Measurements from ENCODE around the gene TMSB15C.
"Not testable (repeated sequence)": the region's sequence is repeated elsewhere in the genome, so short reads cannot be mapped to it uniquely, and the experiment has no call there.

The TMSB15C gene

GRCh38 chrX:104075778-104076445, at the start of gene TMSB15C:
TMSB15C (minus strand) TSS chrX:104076236.
- not testable (repeated sequence) for DNase-seq (ENCODE audit: low read depth in 3 of 3)

DNA sequence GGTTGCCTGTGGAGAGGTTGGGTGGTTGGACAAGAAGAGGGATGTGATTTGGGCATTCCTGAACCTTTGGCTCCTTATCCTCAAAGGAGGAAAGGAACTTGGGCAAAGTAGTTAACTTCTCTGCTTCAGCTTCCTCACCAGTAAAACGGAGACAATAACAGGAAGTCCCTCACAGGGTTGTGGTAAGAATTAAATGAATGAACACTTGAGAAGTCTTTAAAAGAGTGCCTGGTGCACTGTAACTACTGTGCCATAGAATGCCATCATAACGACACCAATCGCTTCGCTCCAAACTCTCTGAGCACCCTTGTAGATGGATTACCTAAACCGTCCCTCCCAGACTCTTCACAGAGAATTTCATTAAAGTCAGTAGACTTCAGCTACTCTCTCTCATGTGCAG, 46.8 kb upstream of the TMSB15C start:
- DNase-seq (ENCODE audit: low read depth in 3 of 3), result no peak

DNA sequence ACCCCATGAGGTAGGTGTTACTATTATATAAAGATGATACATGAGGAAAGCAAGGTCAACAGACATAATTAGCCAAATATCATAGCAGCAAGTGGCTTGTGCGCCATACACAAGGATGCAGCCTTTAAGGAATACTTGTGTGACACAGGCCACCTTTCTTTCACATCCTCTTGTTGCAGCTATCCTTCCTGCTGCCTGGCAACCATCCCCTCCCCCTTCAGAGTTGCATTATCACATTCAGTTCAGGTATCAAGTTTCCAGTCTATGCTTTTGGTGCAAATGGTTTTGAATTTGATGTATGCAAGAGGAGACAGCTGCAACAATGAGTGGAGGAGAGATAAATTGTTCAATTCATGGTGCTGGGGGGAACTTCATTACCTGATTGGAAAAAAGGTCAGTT, 42.7 kb upstream of the TMSB15C start:
- no peak for DNase-seq (ENCODE audit: low read depth in 3 of 3)

DNA sequence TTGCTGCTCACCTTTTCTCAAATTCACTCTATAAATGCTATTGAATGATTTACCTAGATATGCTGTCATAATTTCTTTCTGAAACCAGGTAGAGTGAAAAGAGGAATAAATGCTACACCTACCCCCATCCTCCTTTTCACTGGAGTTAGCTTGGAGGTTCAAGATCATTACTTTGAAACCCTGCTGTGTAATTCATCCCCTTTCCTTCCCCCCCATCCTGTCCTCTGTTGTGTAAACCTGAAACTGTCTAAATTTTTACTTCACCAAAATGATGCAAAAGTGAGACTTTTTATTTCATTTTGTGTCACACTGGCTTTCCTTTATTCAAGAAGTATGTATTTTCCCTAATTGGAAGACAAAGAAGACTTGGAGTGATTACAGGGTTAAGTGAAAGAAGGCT, 41.7 kb upstream of the TMSB15C start:
- no peak for DNase-seq (ENCODE audit: low read depth in 3 of 3)

GRCh38 chrX:104113222-104113965, 37.4 kb upstream of the TMSB15C start:
- DNase-seq (ENCODE audit: low read depth in 3 of 3), result peak in 1 of 3 experiments; percentile 26

GRCh38 chrX:104112326-104112951, 36.4 kb upstream of the TMSB15C start, which contains the start of gene ZCCHC18:
ZCCHC18 (plus strand) TSS chrX:104112523; CDS start chrX:104114112, 1,589 bp downstream.
- DNase-seq (ENCODE audit: low read depth in 3 of 3), result no peak

GRCh38 chrX:104110491-104111240, 34.6 kb upstream of the TMSB15C start:
- DNase-seq (ENCODE audit: low read depth in 3 of 3), result not testable (repeated sequence)

- no peak for DNase-seq (ENCODE audit: low read depth in 3 of 3)
These were observed 32.9 kb upstream of the TMSB15C start for GRCh38 chrX:104108955-104109354.

GRCh38 chrX:104105330-104106262, 29.6 kb upstream of the TMSB15C start:
- no peak for DNase-seq (ENCODE audit: low read depth in 3 of 3)

- no peak for DNase-seq (ENCODE audit: low read depth in 3 of 3)
These were observed 28.6 kb upstream of the TMSB15C start for GRCh38 chrX:104104676-104105075.

- no peak for DNase-seq (ENCODE audit: low read depth in 3 of 3)
These were observed 22.9 kb upstream of the TMSB15C start for GRCh38 chrX:104098919-104099318.

GRCh38 chrX:104098151-104098808, 22.2 kb upstream of the TMSB15C start:
- DNase-seq (ENCODE audit: low read depth in 3 of 3), result peak in 1 of 3 experiments; percentile 23

GRCh38 chrX:104085919-104086318, 9.9 kb upstream of the TMSB15C start:
- DNase-seq (ENCODE audit: low read depth in 3 of 3), result no peak

- no peak for DNase-seq (ENCODE audit: low read depth in 3 of 3)
These were observed 9.4 kb upstream of the TMSB15C start for GRCh38 chrX:104085477-104085876.

DNA sequence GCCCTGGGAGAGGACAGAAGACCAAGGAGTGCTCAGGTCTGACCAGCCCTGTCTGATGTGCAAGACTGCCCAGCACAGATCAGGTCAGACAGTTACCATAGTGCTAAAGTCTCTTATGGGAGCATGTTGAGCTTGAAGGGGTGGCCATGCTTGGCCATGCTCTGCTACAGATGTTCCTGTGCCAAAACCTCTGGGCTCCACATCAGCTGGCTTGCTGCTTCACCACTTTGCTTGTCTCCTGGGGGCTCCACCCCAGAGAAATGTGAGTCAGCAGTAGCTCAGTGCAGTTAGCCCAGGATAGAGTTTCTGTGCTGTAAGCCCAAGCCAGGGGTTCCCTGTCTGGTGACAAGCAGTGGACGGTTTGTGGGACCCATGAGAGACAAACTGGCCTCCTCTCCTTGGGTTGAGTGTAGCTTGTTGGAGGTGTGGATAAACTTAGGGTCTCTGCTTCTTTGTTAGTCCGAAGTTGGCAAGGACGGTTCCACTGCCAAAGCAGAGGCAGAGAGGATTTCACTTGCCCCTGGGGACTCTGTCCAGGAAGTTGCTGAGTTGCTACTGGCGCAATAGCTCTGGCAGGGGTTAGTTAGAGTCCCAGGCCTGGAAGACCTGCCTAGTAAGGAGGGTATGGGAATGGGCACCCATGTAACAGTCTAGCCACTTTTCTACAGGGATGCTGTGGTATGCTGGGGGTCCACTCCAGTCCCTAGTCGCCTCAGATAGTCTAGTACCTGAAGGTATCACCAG, 8.7 kb upstream of the TMSB15C start:
- DNase-seq (ENCODE audit: low read depth in 3 of 3), result no peak

- no peak for DNase-seq (ENCODE audit: low read depth in 3 of 3)
These were observed 8.0 kb upstream of the TMSB15C start for GRCh38 chrX:104084063-104084462.

- DNase-seq (ENCODE audit: low read depth in 3 of 3), result not testable (repeated sequence)
These were observed 1.8 kb upstream of the TMSB15C start for GRCh38 chrX:104077854-104078253.

GRCh38 chrX:104062636-104063035, 13.4 kb downstream of the TMSB15C start:
- DNase-seq (ENCODE audit: low read depth in 3 of 3), result not testable (repeated sequence)

DNA sequence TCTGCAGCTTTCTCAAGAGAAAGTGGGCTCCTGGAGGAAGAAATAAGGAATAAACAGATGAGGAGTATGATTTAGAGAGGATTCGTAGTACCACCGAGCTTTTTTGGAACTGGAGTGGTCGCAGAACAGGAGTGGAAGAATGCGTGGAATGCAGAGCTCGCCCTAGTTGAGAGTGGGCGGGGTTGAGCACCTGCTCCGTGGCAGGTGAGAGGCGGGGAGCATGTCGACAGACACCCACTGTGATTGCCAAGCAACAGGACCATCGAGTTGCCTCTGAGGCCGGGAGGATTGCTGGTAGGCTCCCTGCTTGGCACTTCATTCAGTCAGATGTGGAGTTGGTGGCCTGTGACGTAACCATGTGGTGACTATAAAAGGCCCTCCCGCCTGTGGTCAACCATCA, 21.1 kb downstream of the TMSB15C start:
- DNase-seq (ENCODE audit: low read depth in 3 of 3), result not testable (repeated sequence)

DNA sequence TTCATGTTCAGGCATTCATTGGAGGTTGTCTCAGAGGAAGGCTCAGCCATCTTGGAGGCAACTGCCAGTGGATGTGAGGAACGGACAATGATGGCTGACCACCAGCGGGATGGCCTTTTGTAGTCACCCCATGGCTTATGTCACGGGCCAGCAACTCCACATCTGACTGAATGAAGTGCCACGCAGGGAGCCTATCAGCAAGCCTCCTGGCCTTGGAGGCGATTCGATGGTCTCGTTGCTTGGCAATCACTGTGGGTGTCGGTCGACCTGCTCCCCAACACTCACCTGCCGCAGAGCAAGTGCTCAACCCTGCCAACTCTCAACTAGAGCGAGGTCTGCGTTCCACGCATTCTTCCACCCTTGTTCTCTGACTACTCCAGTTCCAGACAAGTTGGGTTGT, 28.9 kb downstream of the TMSB15C start:
- no peak for DNase-seq (ENCODE audit: low read depth in 3 of 3)

All from stimulated activated CD4-positive, alpha-beta T cell treated with anti-CD3 and anti-CD28 coated beads, TNF-alpha, amount 100 ng/mL, for 4 hours (primary cell).